Measurements from ENCODE around the gene EMC1. TPM values are rescaled to one million over a fixed set of nuclear protein-coding genes. Genes with fewer than 3 reads are reported as not detected.
A peak's percentile ranks its signal among the peaks of the same experiment; 100 is the strongest.

The EMC1 gene
- total and polyA plus RNA-seq, 2 donors (not counting 3 experiments of a cell fraction or from before 2014, with no cell fraction given), result 77.5 to 164 TPM

DNA sequence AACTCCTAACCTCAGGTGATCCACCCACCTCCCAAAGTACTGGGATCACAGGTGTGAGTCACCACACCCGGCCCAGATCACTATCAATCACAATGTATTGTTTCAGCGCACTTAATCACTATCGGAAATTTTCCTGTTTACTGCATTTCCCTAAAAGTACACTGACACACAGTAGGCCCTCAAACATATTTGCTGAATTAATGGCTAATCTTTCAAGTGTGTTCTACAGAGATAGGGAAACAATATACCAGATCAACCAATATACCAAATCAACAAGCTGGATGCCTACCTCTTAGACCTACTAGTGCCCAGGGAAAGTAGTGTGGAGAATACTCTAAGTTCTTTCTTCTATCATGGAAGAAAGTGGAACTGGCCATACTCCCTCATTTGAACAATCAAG lies 58.3 kb downstream of the EMC1 start:
- no peak overlapping the region for H3K9ac ChIP-seq (replicated peaks; ENCODE audit: extremely low read depth, insufficient read depth, low read length)
- ChIA-PET POLR2A (no interaction called here), CTCF (interaction anchor here (2.0 kb wide), 1 partner anchor 27 kb away, joined by 4 read pairs; no protein-coding TSS in a partner anchor)
- H3K4me2 ChIP-seq (ENCODE audit: insufficient read depth, low read length), result no peak overlapping the region
- H3K27me3 ChIP-seq (ENCODE audit: control insufficient read depth in 2 of 2, insufficient read depth in 2 of 2, low read length in 2 of 2), result no peaks in the 10 kb centered on the region
- no peak overlapping the region for H3K4me3 ChIP-seq (replicated peaks in 1 of 3; ENCODE audit: insufficient read depth in 1 of 3, low read depth in 1 of 3, low read length in 3 of 3)
- intact Hi-C loops (cut with micrococcal nuclease) (no loop called here), dilution Hi-C loops (cut with MboI; ENCODE audit: extremely low pct_ligation_motif_present, low sequenced_read_pairs) (no loop called here)
- no peaks in the 10 kb centered on the region for H3K9me1 ChIP-seq (replicated peaks; ENCODE audit: control insufficient read depth, extremely low read depth, insufficient read depth, low read length)
- no TSS peak for BruUV-seq (replicated peaks)
- H3K79me2 ChIP-seq (ENCODE audit: control insufficient read depth, insufficient read depth, low read length), result peaks cover 15% of the 10 kb centered on the region
- no peaks in the 10 kb centered on the region for H4K20me1 ChIP-seq (replicated peaks; ENCODE audit: control insufficient read depth, extremely low read depth, insufficient read depth, low read length)
- H3K9me3 ChIP-seq (replicated peaks; ENCODE audit: control insufficient read depth, insufficient read depth, low read length), result no peaks in the 10 kb centered on the region
- no peak for FAIRE-seq
- TF ChIP-seq JUN (IDR thresholded peaks at IDR 0.05; ENCODE audit: borderline replicate concordance, insufficient read depth, insufficient read length, low read depth) (no peak), GATA2 (IDR thresholded peaks at IDR 0.05; ENCODE audit: insufficient read depth, insufficient read length, low read depth, low read length) (peak; percentile 24), POLR2A (IDR thresholded peaks at IDR 0.05; ENCODE audit: low read depth, low read length) (no peak)
- TF ChIP-seq, protein P1, sequence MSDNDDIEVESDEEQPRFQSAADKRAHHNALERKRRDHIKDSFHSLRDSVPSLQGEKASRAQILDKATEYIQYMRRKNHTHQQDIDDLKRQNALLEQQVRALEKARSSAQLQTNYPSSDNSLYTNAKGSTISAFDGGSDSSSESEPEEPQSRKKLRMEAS (IDR thresholded peaks at IDR 0.05; ENCODE audit: insufficient read depth, insufficient read length), result no peak
- H3K27ac ChIP-seq (ENCODE audit: insufficient read depth, low read depth, low read length), result no peak overlapping the region
- H3K4me1 ChIP-seq (ENCODE audit: control insufficient read depth, extremely low read depth, insufficient read depth, low read length), result no peaks in the 10 kb centered on the region
- no peak for DNase-seq (ENCODE audit: low read depth, low spot score)
- H2AFZ ChIP-seq (ENCODE audit: low read depth, low read length), result no peak overlapping the region
- H3K36me3 ChIP-seq (ENCODE audit: control insufficient read depth in 2 of 2, extremely low read depth in 1 of 2, insufficient read depth in 2 of 2, low read length in 2 of 2), result peaks cover 19 to 29% of the 10 kb centered on the region in 2 experiments

DNA sequence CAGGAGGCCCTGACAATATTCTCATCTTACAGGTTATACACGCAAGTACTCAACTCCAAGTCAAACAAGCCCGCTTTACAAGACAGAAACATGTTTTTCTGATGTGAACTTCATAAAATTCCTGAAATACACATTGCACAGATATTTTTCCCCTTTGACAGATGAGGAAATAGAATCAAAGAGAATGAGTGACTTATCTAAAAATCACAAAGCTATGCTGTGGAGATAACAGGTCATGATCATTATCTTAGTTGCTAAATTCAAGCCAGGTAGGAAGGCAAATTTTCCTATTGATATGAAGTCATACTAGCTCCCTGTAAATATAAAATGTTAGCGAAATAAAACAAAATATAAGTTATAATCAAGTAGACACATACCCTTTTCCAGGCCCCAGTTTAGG lies 59.5 kb downstream of the EMC1 start:
- Histone ChIP-seq H3K9ac (replicated peaks; ENCODE audit: extremely low read depth, insufficient read depth, low read length) (no peak overlapping the region), H4K20me1 (replicated peaks; ENCODE audit: control insufficient read depth, extremely low read depth, insufficient read depth, low read length) (no peaks in the 10 kb centered on the region), H3K79me2 (ENCODE audit: control insufficient read depth, insufficient read depth, low read length) (peaks cover 13% of the 10 kb centered on the region), H3K4me1 (ENCODE audit: control insufficient read depth, extremely low read depth, insufficient read depth, low read length) (no peaks in the 10 kb centered on the region), H3K9me3 (replicated peaks; ENCODE audit: control insufficient read depth, insufficient read depth, low read length) (no peaks in the 10 kb centered on the region), H3K36me3 (ENCODE audit: control insufficient read depth in 2 of 2, extremely low read depth in 1 of 2, insufficient read depth in 2 of 2, low read length in 2 of 2) (peaks cover 15 to 33% of the 10 kb centered on the region in 2 experiments), H3K27ac (ENCODE audit: insufficient read depth, low read depth, low read length) (no peak overlapping the region), H3K27me3 (ENCODE audit: control insufficient read depth in 2 of 2, insufficient read depth in 2 of 2, low read length in 2 of 2) (no peaks in the 10 kb centered on the region), H2AFZ (ENCODE audit: low read depth, low read length) (no peak overlapping the region), H3K4me2 (ENCODE audit: insufficient read depth, low read length) (no peak overlapping the region), H3K4me3 (replicated peaks in 1 of 3; ENCODE audit: insufficient read depth in 1 of 3, low read depth in 1 of 3, low read length in 3 of 3) (no peak overlapping the region), H3K9me1 (replicated peaks; ENCODE audit: control insufficient read depth, extremely low read depth, insufficient read depth, low read length) (no peaks in the 10 kb centered on the region)
- TF ChIP-seq POLR2A (IDR thresholded peaks at IDR 0.05; ENCODE audit: low read depth, low read length), result no peak
- no peak for TF ChIP-seq FOS (IDR thresholded peaks at IDR 0.05; ENCODE audit: borderline replicate concordance, insufficient read depth, low read length)
- TF ChIP-seq JUN (IDR thresholded peaks at IDR 0.05; ENCODE audit: borderline replicate concordance, insufficient read depth, insufficient read length, low read depth), result no peak
- no peak for TF ChIP-seq EZH2 (IDR thresholded peaks at IDR 0.05; ENCODE audit: borderline replicate concordance, low read depth, low read length, severe bottlenecking)
- TF ChIP-seq MYC (IDR thresholded peaks at IDR 0.05; ENCODE audit: low read depth, low read length), result no peak
- no peak for TF ChIP-seq POLR2AphosphoS5 (IDR thresholded peaks at IDR 0.05; ENCODE audit: insufficient read depth, low read depth, low read length)
- TF ChIP-seq, protein P1 (IDR thresholded peaks at IDR 0.05; ENCODE audit: insufficient read depth, insufficient read length), result no peak
- TF ChIP-seq GATA2 (IDR thresholded peaks at IDR 0.05; ENCODE audit: insufficient read depth, insufficient read length, low read depth, low read length), result no peak
- TF ChIP-seq, protein P2, sequence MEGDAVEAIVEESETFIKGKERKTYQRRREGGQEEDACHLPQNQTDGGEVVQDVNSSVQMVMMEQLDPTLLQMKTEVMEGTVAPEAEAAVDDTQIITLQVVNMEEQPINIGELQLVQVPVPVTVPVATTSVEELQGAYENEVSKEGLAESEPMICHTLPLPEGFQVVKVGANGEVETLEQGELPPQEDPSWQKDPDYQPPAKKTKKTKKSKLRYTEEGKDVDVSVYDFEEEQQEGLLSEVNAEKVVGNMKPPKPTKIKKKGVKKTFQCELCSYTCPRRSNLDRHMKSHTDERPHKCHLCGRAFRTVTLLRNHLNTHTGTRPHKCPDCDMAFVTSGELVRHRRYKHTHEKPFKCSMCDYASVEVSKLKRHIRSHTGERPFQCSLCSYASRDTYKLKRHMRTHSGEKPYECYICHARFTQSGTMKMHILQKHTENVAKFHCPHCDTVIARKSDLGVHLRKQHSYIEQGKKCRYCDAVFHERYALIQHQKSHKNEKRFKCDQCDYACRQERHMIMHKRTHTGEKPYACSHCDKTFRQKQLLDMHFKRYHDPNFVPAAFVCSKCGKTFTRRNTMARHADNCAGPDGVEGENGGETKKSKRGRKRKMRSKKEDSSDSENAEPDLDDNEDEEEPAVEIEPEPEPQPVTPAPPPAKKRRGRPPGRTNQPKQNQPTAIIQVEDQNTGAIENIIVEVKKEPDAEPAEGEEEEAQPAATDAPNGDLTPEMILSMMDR (IDR thresholded peaks at IDR 0.05; ENCODE audit: extremely low read depth in 1 of 2, insufficient read depth in 1 of 2, low read depth in 1 of 2, low read length in 2 of 2), result no peak
- no TSS peak for BruUV-seq (replicated peaks)
- POLR2A ChIA-PET, result no interaction called here
- intact Hi-C loops (cut with micrococcal nuclease), result no loop called here
- CTCF ChIA-PET, result no interaction called here
- DNase-seq (ENCODE audit: low read depth, low spot score), result no peak
- no peak for FAIRE-seq
- dilution Hi-C loops (cut with MboI; ENCODE audit: extremely low pct_ligation_motif_present, low sequenced_read_pairs), result no loop called here

All from endothelial cell of umbilical vein (primary cell).